ENCODE measurements around the gene EGR2.
"Not testable (repeated sequence)": the region's sequence is repeated elsewhere in the genome, so short reads cannot be mapped to it uniquely, and the experiment has no call there.

EGR2 gene

GRCh38 chr10:62792261-62792660 lies 23.9 kb downstream of the EGR2 start:
- no peak for DNase-seq

- DNase-seq, result no peak
Measured at GRCh38 chr10:62790571-62790970, 25.6 kb downstream of the EGR2 start.

GRCh38 chr10:62790019-62790555 lies 26.1 kb downstream of the EGR2 start:
- DNase-seq, result no peak

GRCh38 chr10:62788861-62789467 lies 27.2 kb downstream of the EGR2 start:
- DNase-seq, result peak; percentile 14

- DNase-seq, result not testable (repeated sequence)
Measured at GRCh38 chr10:62788285-62788684, 27.9 kb downstream of the EGR2 start.

- not testable (repeated sequence) for DNase-seq
Measured at GRCh38 chr10:62784537-62784936, 31.6 kb downstream of the EGR2 start.

- peak; percentile 18 for DNase-seq
Measured at GRCh38 chr10:62779487-62780248, 36.5 kb downstream of the EGR2 start.

- DNase-seq, result no peak
Measured at GRCh38 chr10:62778125-62778524, 38.0 kb downstream of the EGR2 start.

- no peak for DNase-seq
Measured at GRCh38 chr10:62772186-62772974, 43.8 kb downstream of the EGR2 start.

- DNase-seq, result peak; percentile 11
Measured at GRCh38 chr10:62769574-62770242, 46.5 kb downstream of the EGR2 start.

- no peak for DNase-seq
Measured at GRCh38 chr10:62766386-62766785, 49.8 kb downstream of the EGR2 start.

- no peak for DNase-seq
Measured at GRCh38 chr10:62765726-62766125, 50.4 kb downstream of the EGR2 start.

GRCh38 chr10:62764011-62764410 lies 52.2 kb downstream of the EGR2 start:
- DNase-seq, result no peak

- no peak for DNase-seq
Measured at GRCh38 chr10:62763155-62763554, 53.0 kb downstream of the EGR2 start.
